SU-DHL-6 (cell line): Measurements from ENCODE around the gene CTTNBP2NL.

Experiments
- H2AFZ ChIP-seq: fragments of 200-600 bp; sonication (generic); 2 replicates; pipeline ENCODE4 v1.6.1; 2014; ENCODE audit warnings: low read depth, mild to moderate bottlenecking, moderate library complexity, mixed read lengths, antibody characterized with exemption, low read length; ENCODE audit not compliant: severe bottlenecking
- H3F3A ChIP-seq: fragments of 200-600 bp; shearing (Covaris generic); 2 replicates; pipeline ENCODE4 v1.6.0; 2016; ENCODE audit warnings: antibody characterized with exemption, mild to moderate bottlenecking; ENCODE audit not compliant: insufficient read depth
- H3K27ac ChIP-seq: fragments of 200-600 bp; sonication (generic); 2 replicates; pipeline ENCODE4 v1.5.1; 2016; ENCODE audit warnings: low read depth, mild to moderate bottlenecking, low read length, moderate library complexity, mixed read lengths
- H3K27me3 ChIP-seq: fragments of 200-600 bp; sonication (generic), shearing (Covaris generic); 2 replicates; pipeline ENCODE4 v1.6.0; 2014; ENCODE audit warnings: mild to moderate bottlenecking, low read length
- H3K36me3 ChIP-seq: fragments of 200-600 bp; sonication (generic); 2 replicates; pipeline ENCODE4 v1.6.1; 2014; ENCODE audit warnings: mild to moderate bottlenecking, low read length, mixed read lengths
- H3K4me2 ChIP-seq: fragments of 300-600, 200-600 bp; shearing (Covaris generic), sonication (generic); 2 replicates; pipeline ENCODE4 v1.6.0; 2014; ENCODE audit warnings: low read length, low read depth, mild to moderate bottlenecking; ENCODE audit not compliant: poor library complexity, severe bottlenecking
- H3K4me3 ChIP-seq: fragments of 200-600 bp; sonication (generic); 2 replicates; pipeline ENCODE4 v1.5.1; 2014; ENCODE audit warnings: antibody characterized with exemption, low read length, mild to moderate bottlenecking, mixed read lengths; ENCODE audit not compliant: insufficient read depth, poor library complexity, severe bottlenecking
- H3K79me2 ChIP-seq: fragments of 200-600 bp; sonication (generic); 2 replicates; pipeline ENCODE4 v1.6.1; 2014; ENCODE audit warnings: mild to moderate bottlenecking, low read length, moderate library complexity; ENCODE audit not compliant: insufficient read depth
- H3K9ac ChIP-seq: fragments of 200-600 bp; sonication (generic); 2 replicates; pipeline ENCODE4 v1.7.0; 2014; ENCODE audit warnings: mild to moderate bottlenecking, low read length
- H3K9me2 ChIP-seq: fragments of 200-600 bp; sonication (generic); replicated peaks from 2 replicates; pipeline ENCODE4 v1.6.1; 2014; ENCODE audit warnings: low read length; ENCODE audit not compliant: insufficient read depth
- H3K9me3 ChIP-seq: fragments of 200-600 bp; sonication (generic); 2 replicates; pipeline ENCODE4 v1.6.1; 2014; ENCODE audit warnings: low read length, mixed read lengths; ENCODE audit not compliant: insufficient read depth
- H4K20me1 ChIP-seq: fragments of 200-600 bp; sonication (generic); 2 replicates; pipeline ENCODE4 v1.6.1; 2014; ENCODE audit warnings: low read depth, mild to moderate bottlenecking, antibody characterized with exemption, low read length, moderate library complexity, mixed read lengths
- CTCF ChIP-seq: fragments of 200-600 bp; sonication (generic); IDR thresholded peaks from one replicate; pipeline ENCODE4 v1.5.1; 2017; ENCODE audit warnings: antibody characterized with exemption, mild to moderate bottlenecking, low read length, moderate library complexity; ENCODE audit not compliant: insufficient read depth, poor library complexity, severe bottlenecking
- EZH2phosphoT487 ChIP-seq: fragments of 200-600 bp; sonication (generic), shearing (Covaris generic); conservative IDR thresholded peaks from 2 replicates; pipeline ENCODE4 v1.6.1; 2018; ENCODE audit warnings: mild to moderate bottlenecking, antibody characterized with exemption, low read length, moderate library complexity, mixed read lengths

Gene CTTNBP2NL

GRCh38 chr1:112395821-112396652 lies at the start of gene CTTNBP2NL:
Gene CTTNBP2NL (plus strand): TSS chr1:112396214. CDS start chr1:112416166, 19,952 bp downstream.
- Histone ChIP-seq H3K4me2 (peak within 1 kb of the TSS; percentile 78), H3F3A (peaks cover 11% of the 10 kb centered on the region; the same call in 1 of the 2 replicates), H3K9me2 (no peaks in the 10 kb centered on the region), H3K4me3 (peak within 1 kb of the TSS; percentile 83), H2AFZ (peak within 1 kb of the TSS; percentile 100), H3K79me2 (no peaks in the 10 kb centered on the region), H3K9ac (peak within 1 kb of the TSS; percentile 62), H3K27me3 (no peaks in the 10 kb centered on the region), H3K9me3 (no peaks in the 10 kb centered on the region), H4K20me1 (no peaks in the 10 kb centered on the region), H3K27ac (no peak within 1 kb of the TSS), H3K36me3 (no peaks in the 10 kb centered on the region)
- TF ChIP-seq EZH2phosphoT487 (no peak), CTCF (no peak)

GRCh38 chr1:112346801-112347350 lies 49.1 kb upstream of the CTTNBP2NL start:
- H3K79me2 ChIP-seq = no peaks in the 10 kb centered on the region
- no peak overlapping the region for H3K9ac ChIP-seq
- no peak overlapping the region for H3K27ac ChIP-seq
- H2AFZ ChIP-seq = no peak overlapping the region
- no peak overlapping the region for H3K4me3 ChIP-seq
- TF ChIP-seq EZH2phosphoT487 = no peak
- TF ChIP-seq CTCF = no peak
- no peaks in the 10 kb centered on the region; the same call in 1 of the 2 replicates for H3K9me3 ChIP-seq
- H3F3A ChIP-seq = no peaks in the 10 kb centered on the region
- no peak overlapping the region for H3K4me2 ChIP-seq
- H3K36me3 ChIP-seq = no peaks in the 10 kb centered on the region
- no peaks in the 10 kb centered on the region for H3K27me3 ChIP-seq
- no peaks in the 10 kb centered on the region for H4K20me1 ChIP-seq
- H3K9me2 ChIP-seq = no peaks in the 10 kb centered on the region

GRCh38 chr1:112356765-112357164 lies 39.2 kb upstream of the CTTNBP2NL start:
- TF ChIP-seq EZH2phosphoT487 (no peak), CTCF (no peak)
- Histone ChIP-seq H3K9ac (no peak overlapping the region), H3K79me2 (no peaks in the 10 kb centered on the region), H3K4me3 (no peak overlapping the region), H3K27me3 (no peaks in the 10 kb centered on the region), H3K4me2 (no peak overlapping the region), H3K36me3 (no peaks in the 10 kb centered on the region), H3K9me2 (no peaks in the 10 kb centered on the region), H3K27ac (no peak overlapping the region), H2AFZ (no peak overlapping the region), H3K9me3 (no peaks in the 10 kb centered on the region), H3F3A (no peaks in the 10 kb centered on the region), H4K20me1 (no peaks in the 10 kb centered on the region)
